HG02970 (cell line): Measurements from ENCODE around the gene TTC23.

Experiments used
- ATAC-seq: cut with Tn5 transposase; IDR thresholded peaks from one replicate; pipeline ENCODE4 v1.9.1; 2021; ENCODE audit warnings: mild to moderate bottlenecking, moderate library complexity, moderate number of reproducible peaks; ENCODE audit not compliant: unreplicated experiment, low FRiP score

TTC23 gene

GRCh38 chr15:99143655-99144610 lies 105.4 kb downstream of the TTC23 start:
- ATAC-seq, result no peak

DNA sequence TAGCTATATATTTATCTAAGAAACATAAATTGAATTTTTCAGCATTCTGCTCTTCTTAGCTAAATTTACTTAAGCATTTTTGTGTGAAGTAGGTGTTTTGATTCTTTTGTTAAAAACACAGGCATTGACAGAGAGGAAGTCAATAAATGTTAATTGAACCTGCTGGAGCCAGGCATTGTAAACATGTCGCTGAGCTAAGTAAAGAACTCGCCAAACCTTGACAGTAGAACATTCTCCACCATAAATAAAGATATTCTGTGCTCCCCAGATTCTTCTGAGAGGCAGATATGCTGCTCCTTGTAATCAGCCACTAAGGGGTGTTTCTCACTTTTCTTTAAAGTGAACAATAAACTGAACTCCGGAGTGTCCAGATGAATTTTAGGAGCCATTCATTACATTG lies 106.1 kb downstream of the TTC23 start:
- no peak for ATAC-seq

DNA sequence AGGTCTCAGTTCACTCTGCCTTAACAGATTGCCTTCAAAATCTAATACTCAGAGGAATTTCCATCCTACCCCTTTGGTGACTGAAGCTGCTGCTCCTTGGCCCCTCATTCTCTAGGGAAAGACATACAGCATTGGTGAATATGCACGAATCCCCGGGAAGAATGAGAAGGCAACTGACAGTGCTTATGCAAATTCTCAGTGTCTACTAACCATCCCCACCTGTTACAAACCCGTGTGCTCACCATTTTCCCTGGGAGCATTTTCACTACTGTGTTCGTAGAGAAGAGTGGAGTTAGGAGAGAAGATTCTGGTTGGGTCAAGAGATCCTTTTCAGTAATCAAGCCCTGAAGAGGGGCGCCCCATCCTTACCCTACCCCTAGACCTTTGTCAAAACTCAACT lies 106.8 kb downstream of the TTC23 start:
- no peak for ATAC-seq

DNA sequence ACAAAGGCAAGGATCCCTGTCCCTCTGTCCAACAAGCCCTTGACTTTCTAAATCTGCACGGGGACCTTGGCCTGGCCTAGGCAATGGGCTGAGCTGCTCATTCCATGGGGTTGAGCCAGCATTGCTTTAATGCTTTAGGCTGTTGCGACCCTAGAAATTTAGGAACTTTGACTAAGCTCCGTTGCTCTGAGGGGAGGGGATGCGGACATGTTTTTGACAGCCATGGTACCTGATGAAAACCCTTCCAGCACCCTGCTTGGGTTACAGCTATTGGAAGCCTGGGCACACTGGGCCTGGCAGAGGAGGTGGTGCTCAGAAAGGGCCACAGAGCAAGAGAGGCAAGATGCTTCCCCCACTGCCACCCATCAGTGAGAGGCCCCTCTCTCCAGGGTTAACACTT lies 107.4 kb downstream of the TTC23 start:
- ATAC-seq, result no peak

- no peak for ATAC-seq
Measured at GRCh38 chr15:99140590-99140989, 108.8 kb downstream of the TTC23 start.

DNA sequence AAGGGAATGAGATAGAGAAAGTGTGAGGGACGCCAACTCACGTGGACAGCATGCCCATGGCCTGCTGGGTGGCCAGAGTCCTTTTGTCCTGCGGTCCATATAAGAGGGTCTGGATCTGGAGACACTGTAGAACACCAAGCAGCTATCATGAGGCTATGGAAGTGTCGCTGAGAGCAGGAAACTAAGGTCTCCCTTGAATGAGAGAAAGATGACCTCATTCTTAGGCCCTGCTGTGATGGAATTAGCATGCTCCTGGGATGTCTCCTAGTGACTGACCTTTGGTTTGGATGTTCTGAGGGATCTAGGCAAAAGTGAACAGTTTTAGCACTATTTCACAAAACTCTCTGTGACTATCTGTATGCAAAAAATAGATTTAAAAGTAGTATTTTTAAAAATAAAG lies 110.1 kb downstream of the TTC23 start:
- no peak for ATAC-seq

- ATAC-seq, result no peak
Measured at GRCh38 chr15:99138491-99138982, 110.8 kb downstream of the TTC23 start.

GRCh38 chr15:99137877-99138276 lies 111.5 kb downstream of the TTC23 start:
- ATAC-seq, result no peak

DNA sequence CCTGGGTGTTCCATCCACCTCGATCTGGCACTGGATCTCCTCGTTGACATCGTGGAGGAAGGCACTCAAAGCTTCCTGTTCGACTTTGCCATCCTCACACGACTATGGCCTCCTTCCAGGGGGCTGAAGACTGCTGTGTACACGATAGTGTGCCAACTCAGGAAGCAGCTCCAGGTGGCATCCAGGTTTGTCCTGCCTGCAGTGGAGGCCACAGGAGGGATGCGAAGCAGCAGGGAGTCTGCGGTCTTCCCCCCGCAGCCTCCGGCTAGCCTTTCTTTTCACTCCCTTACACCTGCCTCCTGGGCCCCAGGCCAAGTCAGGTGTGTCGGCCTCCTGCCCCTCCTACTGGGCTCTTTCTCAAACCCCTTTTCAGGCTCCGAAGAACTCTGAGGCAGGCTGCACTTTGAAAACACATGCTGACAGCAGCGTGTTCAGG lies 112.3 kb downstream of the TTC23 start:
- ATAC-seq, result no peak

DNA sequence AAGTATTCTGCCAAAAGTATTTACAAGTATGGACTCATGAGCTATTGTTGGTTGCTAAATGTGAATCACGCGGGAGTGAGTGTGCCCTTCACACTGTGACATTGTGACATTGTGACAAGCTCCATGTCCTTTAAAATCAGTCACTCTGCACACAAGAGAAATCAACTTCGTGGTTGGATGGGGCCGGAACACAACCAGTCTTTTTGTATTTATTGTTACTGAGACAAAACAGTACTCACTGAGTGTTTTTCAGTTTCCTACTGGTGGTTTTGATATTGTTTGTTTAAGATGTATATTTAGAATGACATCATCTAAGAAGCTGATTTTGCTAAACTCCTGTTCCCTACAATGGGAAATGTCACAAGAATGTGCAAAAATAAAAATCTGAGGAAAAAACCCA lies 114.2 kb downstream of the TTC23 start:
- ATAC-seq, result peak; percentile 54

- no peak for ATAC-seq
Measured at GRCh38 chr15:99134317-99134821, 115.0 kb downstream of the TTC23 start.

- ATAC-seq, result no peak
Measured at GRCh38 chr15:99132634-99133287, 116.6 kb downstream of the TTC23 start.

DNA sequence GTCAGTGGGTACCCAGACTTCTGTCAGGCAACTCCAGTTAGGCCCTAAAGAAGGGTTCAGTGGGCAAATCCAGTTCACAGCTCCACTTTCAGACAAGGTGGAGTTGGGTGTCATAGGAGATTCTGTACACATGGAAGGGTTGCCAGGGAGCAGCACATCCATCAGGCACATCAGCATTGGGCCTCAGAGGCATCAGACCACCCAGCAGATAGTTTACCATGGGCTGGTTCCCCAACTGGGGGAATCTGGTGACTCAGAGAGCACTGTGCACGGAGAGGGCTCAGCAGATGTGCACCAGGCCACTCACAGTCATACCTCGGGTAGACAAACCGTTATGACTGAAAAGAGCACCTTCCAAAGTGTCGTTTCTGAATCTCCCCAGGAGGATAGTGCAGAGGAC lies 117.3 kb downstream of the TTC23 start:
- ATAC-seq, result no peak

DNA sequence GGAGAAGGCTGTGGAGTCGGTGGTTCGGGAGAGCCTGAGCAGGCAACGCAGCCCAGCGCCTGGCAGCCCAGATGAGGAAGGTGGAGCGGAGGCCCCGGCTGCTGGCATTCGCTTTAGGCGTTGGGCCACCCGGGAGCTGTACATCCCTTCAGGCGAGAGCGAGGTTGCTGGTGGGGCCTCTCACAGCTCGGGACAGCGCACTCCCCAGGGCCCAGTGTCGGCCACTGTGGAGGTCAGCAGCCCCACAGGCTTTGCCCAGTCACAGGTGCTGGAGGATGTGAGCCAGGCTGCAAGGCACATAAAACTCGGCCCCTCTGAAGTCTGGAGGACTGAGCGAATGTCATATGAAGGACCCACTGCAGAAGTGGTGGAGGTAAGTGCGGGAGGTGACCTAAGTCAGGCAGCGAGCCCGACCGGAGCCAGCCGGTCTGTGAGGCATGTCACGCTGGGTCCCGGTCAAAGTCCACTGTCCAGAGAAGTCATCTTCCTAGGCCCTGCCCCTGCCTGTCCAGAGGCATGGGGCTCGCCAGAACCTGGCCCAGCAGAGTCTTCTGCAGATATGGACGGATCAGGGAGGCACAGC lies 117.8 kb downstream of the TTC23 start:
- ATAC-seq, result no peak

DNA sequence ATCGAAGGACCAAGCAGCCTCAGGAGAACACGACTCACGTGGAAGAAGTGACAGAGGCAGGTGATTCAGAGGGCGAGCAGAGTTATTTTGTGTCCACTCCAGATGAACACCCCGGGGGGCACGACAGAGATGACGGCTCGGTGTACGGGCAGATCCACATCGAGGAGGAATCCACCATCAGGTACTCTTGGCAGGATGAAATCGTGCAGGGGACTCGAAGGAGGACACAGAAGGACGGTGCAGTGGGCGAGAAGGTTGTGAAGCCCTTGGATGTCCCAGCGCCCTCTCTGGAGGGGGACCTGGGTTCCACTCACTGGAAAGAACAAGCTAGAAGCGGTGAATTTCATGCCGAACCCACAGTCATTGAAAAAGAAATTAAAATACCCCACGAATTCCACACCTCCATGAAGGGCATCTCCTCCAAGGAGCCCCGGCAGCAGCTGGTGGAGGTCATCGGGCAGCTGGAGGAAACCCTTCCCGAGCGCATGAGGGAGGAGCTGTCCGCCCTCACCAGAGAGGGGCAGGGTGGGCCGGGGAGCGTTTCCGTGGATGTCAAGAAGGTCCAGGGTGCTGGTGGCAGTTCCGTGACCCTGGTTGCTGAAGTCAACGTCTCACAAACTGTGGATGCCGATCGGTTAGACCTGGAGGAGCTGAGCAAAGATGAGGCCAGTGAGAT lies 118.5 kb downstream of the TTC23 start:
- no peak for ATAC-seq

DNA sequence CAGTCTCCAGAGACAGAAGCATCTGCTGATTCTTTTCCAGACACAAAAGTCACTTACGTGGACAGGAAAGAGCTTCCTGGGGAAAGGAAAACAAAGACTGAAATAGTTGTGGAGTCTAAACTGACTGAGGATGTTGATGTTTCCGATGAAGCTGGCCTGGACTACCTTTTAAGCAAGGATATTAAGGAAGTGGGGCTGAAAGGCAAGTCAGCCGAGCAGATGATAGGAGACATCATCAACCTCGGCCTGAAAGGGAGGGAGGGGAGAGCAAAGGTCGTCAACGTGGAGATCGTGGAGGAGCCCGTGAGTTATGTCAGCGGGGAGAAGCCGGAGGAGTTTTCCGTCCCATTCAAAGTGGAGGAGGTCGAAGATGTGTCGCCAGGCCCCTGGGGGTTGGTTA lies 119.1 kb downstream of the TTC23 start:
- ATAC-seq, result no peak

DNA sequence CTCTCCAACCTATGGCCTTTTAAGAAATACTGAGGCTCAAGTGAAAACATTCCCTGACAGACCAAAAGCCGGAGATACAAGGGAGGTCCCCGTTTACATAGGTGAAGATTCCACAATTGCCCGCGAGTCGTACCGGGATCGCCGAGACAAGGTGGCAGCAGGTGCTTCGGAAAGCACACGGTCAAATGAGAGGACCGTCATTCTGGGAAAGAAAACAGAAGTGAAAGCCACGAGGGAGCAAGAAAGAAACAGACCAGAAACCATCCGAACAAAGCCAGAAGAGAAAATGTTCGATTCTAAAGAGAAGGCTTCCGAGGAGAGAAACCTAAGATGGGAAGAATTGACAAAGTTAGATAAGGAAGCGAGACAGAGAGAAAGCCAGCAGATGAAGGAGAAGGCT lies 119.7 kb downstream of the TTC23 start:
- no peak for ATAC-seq

DNA sequence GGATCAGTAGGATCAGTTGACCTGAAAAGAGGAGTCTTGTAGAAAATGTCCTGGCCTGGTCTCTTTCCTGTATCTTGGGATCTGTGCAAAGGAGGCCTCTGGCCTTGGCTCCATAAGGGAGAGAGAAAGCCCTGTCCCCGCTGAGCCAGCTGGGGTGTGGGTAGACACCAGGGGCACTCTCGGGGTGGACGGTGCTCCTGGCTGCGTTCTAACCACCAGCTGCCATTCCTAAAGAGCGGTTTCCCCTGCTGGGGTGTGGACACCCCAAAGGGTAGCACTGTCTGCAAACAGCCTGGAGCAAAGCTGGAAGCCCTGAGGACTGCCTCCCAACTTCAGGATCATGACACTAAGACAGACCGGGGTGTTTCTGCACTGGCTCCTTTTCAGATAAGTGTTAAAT lies 121.0 kb downstream of the TTC23 start:
- ATAC-seq, result no peak

DNA sequence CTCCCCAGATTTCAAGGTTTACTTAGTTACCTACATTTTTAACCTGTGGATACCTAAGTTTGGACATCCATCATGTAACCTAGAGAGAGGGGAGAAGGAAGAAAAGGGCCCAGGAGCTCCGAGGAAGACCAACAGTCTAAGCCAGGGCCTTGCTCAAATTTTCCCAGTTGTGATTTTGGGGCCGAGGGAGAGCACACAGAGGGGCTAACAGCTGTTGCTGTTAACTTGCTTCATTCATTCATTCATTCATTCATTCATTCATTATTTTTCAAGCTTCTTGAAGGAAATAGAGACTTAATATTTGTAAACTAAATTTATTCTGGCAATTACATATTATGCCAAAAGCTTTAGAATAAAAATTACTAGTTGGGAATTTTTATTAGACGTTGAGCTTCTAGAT lies 121.6 kb downstream of the TTC23 start:
- no peak for ATAC-seq

DNA sequence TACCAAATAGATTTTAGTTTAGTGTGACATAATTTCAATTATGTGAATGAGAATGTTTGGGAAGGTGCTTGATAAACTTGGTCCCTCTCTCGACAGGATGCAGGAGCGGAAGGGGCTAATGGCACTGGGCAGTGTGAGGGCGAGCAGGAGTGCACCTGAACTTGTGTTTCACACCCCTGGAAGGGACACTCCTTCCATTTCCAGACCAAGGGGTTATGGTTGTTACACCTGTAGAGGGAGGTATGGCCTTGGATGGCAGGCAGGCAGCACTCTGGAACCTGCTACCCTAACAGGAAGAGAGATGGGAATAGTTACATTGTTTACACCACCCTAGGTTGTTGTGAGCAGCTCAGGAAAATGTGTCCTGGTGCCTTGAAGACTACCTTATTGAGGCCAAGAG lies 122.5 kb downstream of the TTC23 start:
- ATAC-seq, result no peak
